HG03196 (cell line): ENCODE measurements around the gene PLK5.
"Not testable (repeated sequence)": the region's sequence is repeated elsewhere in the genome, so short reads cannot be mapped to it uniquely, and the experiment has no call there.

ENCODE experiments used
- ATAC-seq: cut with Tn5 transposase; IDR thresholded peaks from one replicate; pipeline ENCODE4 v1.9.1; 2021; ENCODE audit not compliant: unreplicated experiment

The PLK5 gene

GRCh38 chr19:1507763-1508506 lies 15.9 kb upstream of the PLK5 start:
- ATAC-seq = no peak

- ATAC-seq = no peak
Observed at GRCh38 chr19:1508507-1508856, 15.4 kb upstream of the PLK5 start.

- ATAC-seq = no peak
Observed at GRCh38 chr19:1509602-1510441, 14.1 kb upstream of the PLK5 start.

GRCh38 chr19:1510442-1510806 lies 13.5 kb upstream of the PLK5 start:
- no peak for ATAC-seq

GRCh38 chr19:1510807-1511206 lies 13.1 kb upstream of the PLK5 start:
- no peak for ATAC-seq

- ATAC-seq = no peak
Observed at GRCh38 chr19:1511318-1512317, 12.3 kb upstream of the PLK5 start.

- no peak for ATAC-seq
Observed at GRCh38 chr19:1512671-1513498, 11.0 kb upstream of the PLK5 start, which contains the start of gene ADAMTSL5. Gene ADAMTSL5, minus strand, starts transcription at chr19:1513019. Its CDS starts 2,076 bp downstream, at chr19:1510943.

- no peak for ATAC-seq
Observed at GRCh38 chr19:1513499-1514294, 10.2 kb upstream of the PLK5 start.

- ATAC-seq = no peak
Observed at GRCh38 chr19:1514295-1514661, 9.6 kb upstream of the PLK5 start.

- no peak for ATAC-seq
Observed at GRCh38 chr19:1514986-1515721, 8.7 kb upstream of the PLK5 start.

GRCh38 chr19:1516395-1516753 lies 7.5 kb upstream of the PLK5 start:
- no peak for ATAC-seq

GRCh38 chr19:1518471-1518870 lies 5.4 kb upstream of the PLK5 start:
- ATAC-seq = no peak

- not testable (repeated sequence) for ATAC-seq
Observed at GRCh38 chr19:1519802-1520201, 4.1 kb upstream of the PLK5 start.

GRCh38 chr19:1520203-1520780 lies 3.6 kb upstream of the PLK5 start:
- ATAC-seq = no peak

GRCh38 chr19:1521636-1522035 lies 2.2 kb upstream of the PLK5 start:
- no peak for ATAC-seq

GRCh38 chr19:1522061-1522460 lies 1.8 kb upstream of the PLK5 start:
- no peak for ATAC-seq

- ATAC-seq = no peak
Observed at GRCh38 chr19:1522838-1523237, 1.0 kb upstream of the PLK5 start.

- no peak for ATAC-seq
Observed at GRCh38 chr19:1524287-1524971, 552 bp downstream of the PLK5 start.
